Epithelial cell of alveolus of lung (primary cell): ENCODE measurements around the gene SLC30A4. TPM values are rescaled to one million over a fixed set of nuclear protein-coding genes. Genes with fewer than 3 reads are reported as not detected.

Experiments used
- total RNA-seq: library from RNA; depleted of rRNA; stranded (reverse); fragments of >200 nt; gene quantifications from 2 replicates; pipeline ENCODE4 v1.2.1, GENCODE V29; 2015

Gene SLC30A4
- 5.5 and 7.0 TPM in 2 replicates for total RNA-seq

GRCh38 chr15:45522328-45523165 is at the start of gene SLC30A4:
Gene SLC30A4, minus strand, starts transcription at chr15:45522755. Its CDS starts 401 bp downstream, at chr15:45522354.

Other genes starting within 250 kb of the SLC30A4 start
- gene GATM, start 144.2 kb downstream of the SLC30A4 start, total RNA-seq: 0.13 and 0.96 TPM in 2 replicates
- 53.6 and 57.7 TPM in 2 replicates for gene BLOC1S6, start 64.6 kb upstream of the SLC30A4 start, total RNA-seq
- 7.3 and 46.8 TPM in 2 replicates for gene SQOR, start 112.3 kb upstream of the SLC30A4 start, total RNA-seq